ENCODE measurements around the gene MRLN. TPM values are rescaled to one million over a fixed set of nuclear protein-coding genes. Genes with fewer than 3 reads are reported as not detected.
"Not testable (repeated sequence)": the region's sequence is repeated elsewhere in the genome, so short reads cannot be mapped to it uniquely, and the experiment has no call there.

The MRLN gene
- total RNA-seq, 5 donors from 2014 or later (not counting 1 experiment from before 2014, with no cell fraction given): not detected

GRCh38 chr10:59732849-59733248 is 20.4 kb downstream of the MRLN start:
- H3K27ac ChIP-seq (ENCODE audit: low read length); H3K4me1 Mint-ChIP-seq; H3K9me3 Mint-ChIP-seq; H3K9me3 ChIP-seq; ATAC-seq (replicated peaks in 1 of 4); H3K4me3 ChIP-seq (ENCODE audit: control insufficient read depth in 1 of 2, extremely low read depth in 1 of 2, low read length in 1 of 2); H3K4me1 ChIP-seq (ENCODE audit: control insufficient read depth in 1 of 2, extremely low read depth in 1 of 2, insufficient read depth in 2 of 2, low read length in 2 of 2); DNase-seq; H3K27me3 Mint-ChIP-seq; CTCF ChIA-PET; POLR2A ChIA-PET; H3K27me3 ChIP-seq (replicated peaks in 1 of 2; ENCODE audit: control insufficient read depth in 2 of 2, extremely low read depth in 1 of 2, insufficient read depth in 2 of 2, low read length in 1 of 2); H3K4me3 Mint-ChIP-seq; H3K27ac Mint-ChIP-seq; H3K36me3 Mint-ChIP-seq; H3K36me3 ChIP-seq (ENCODE audit: control insufficient read depth in 2 of 2, extremely low read depth in 1 of 2, insufficient read depth in 1 of 2, low read length in 1 of 2): not testable (repeated sequence)
- WGBS (ENCODE audit: insufficient coverage): 96% methylated on average over 4 of the region's 4 CpGs

DNA sequence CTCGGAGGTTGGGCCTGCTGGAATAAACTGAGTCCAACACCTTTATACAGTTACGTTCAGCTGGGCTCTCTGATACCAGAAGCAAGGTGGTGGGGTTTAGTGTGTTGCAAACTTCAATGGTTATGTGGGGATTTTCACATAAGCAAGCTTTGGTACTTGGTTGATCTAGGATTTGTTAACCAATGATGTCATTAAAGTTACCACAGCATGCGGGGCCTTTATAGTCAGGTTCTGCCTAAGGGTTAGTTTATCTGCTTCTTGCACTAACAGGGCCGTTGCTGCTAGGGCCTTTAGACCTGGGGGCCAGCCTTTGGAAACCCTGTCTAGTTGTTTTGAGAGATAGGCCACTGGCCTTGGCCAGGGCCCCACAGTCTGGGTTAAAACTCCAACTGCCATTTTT is 24.1 kb downstream of the MRLN start:
- H3K27ac Mint-ChIP-seq; H3K36me3 Mint-ChIP-seq; H3K27me3 Mint-ChIP-seq; H3K9me3 ChIP-seq; H3K36me3 ChIP-seq (ENCODE audit: control insufficient read depth in 2 of 2, extremely low read depth in 1 of 2, insufficient read depth in 1 of 2, low read length in 1 of 2); H3K27me3 ChIP-seq (replicated peaks in 1 of 2; ENCODE audit: control insufficient read depth in 2 of 2, extremely low read depth in 1 of 2, insufficient read depth in 2 of 2, low read length in 1 of 2); ATAC-seq (replicated peaks in 1 of 4); H3K4me1 Mint-ChIP-seq; DNase-seq; H3K4me3 Mint-ChIP-seq; H3K4me3 ChIP-seq (ENCODE audit: control insufficient read depth in 1 of 2, extremely low read depth in 1 of 2, low read length in 1 of 2); POLR2A ChIA-PET; CTCF ChIA-PET; H3K27ac ChIP-seq (ENCODE audit: low read length); H3K9me3 Mint-ChIP-seq; H3K4me1 ChIP-seq (ENCODE audit: control insufficient read depth in 1 of 2, extremely low read depth in 1 of 2, insufficient read depth in 2 of 2, low read length in 2 of 2): not testable (repeated sequence)
- 83% methylated on average over 2 of the region's 4 CpGs for WGBS (ENCODE audit: insufficient coverage)

- ChIA-PET CTCF (no interaction called here), POLR2A (no interaction called here)
- ATAC-seq (replicated peaks in 1 of 4) (no peak), DNase-seq (no peak)
- Mint-ChIP-seq H3K27ac (no peak overlapping the region), H3K36me3 (no peaks in the 10 kb centered on the region), H3K4me3 (no peak overlapping the region), H3K4me1 (no peaks in the 10 kb centered on the region), H3K9me3 (peaks cover 0 to 8% (median 4%) of the 10 kb centered on the region in 3 donors), H3K27me3 (peaks cover 10 to 12% of the 10 kb centered on the region in 2 donors)
- no CpG with 5 or more reads among the region's 3 CpGs for WGBS (ENCODE audit: insufficient coverage)
- no peaks in the 10 kb centered on the region for H3K27me3 ChIP-seq (replicated peaks in 1 of 2; ENCODE audit: control insufficient read depth in 2 of 2, extremely low read depth in 1 of 2, insufficient read depth in 2 of 2, low read length in 1 of 2)
- H3K9me3 ChIP-seq: no peaks in the 10 kb centered on the region
- no peaks in the 10 kb centered on the region for H3K4me1 ChIP-seq (ENCODE audit: control insufficient read depth in 1 of 2, extremely low read depth in 1 of 2, insufficient read depth in 2 of 2, low read length in 2 of 2)
- no peak overlapping the region for H3K27ac ChIP-seq (ENCODE audit: low read length)
- H3K36me3 ChIP-seq (ENCODE audit: control insufficient read depth in 2 of 2, extremely low read depth in 1 of 2, insufficient read depth in 1 of 2, low read length in 1 of 2): no peaks in the 10 kb centered on the region
- no peak overlapping the region for H3K4me3 ChIP-seq (ENCODE audit: control insufficient read depth in 1 of 2, extremely low read depth in 1 of 2, low read length in 1 of 2)
Measured at GRCh38 chr10:59724098-59724938, 28.9 kb downstream of the MRLN start.

- Mint-ChIP-seq H3K4me1 (no peaks in the 10 kb centered on the region), H3K27me3 (peaks cover 10 to 18% of the 10 kb centered on the region in 2 donors), H3K27ac (no peak overlapping the region), H3K4me3 (no peak overlapping the region), H3K36me3 (no peaks in the 10 kb centered on the region), H3K9me3 (peaks cover 0 to 8% (median 4%) of the 10 kb centered on the region in 3 donors)
- Histone ChIP-seq H3K4me1 (ENCODE audit: control insufficient read depth in 1 of 2, extremely low read depth in 1 of 2, insufficient read depth in 2 of 2, low read length in 2 of 2) (no peaks in the 10 kb centered on the region), H3K4me3 (ENCODE audit: control insufficient read depth in 1 of 2, extremely low read depth in 1 of 2, low read length in 1 of 2) (no peak overlapping the region), H3K36me3 (ENCODE audit: control insufficient read depth in 2 of 2, extremely low read depth in 1 of 2, insufficient read depth in 1 of 2, low read length in 1 of 2) (no peaks in the 10 kb centered on the region), H3K27me3 (replicated peaks in 1 of 2; ENCODE audit: control insufficient read depth in 2 of 2, extremely low read depth in 1 of 2, insufficient read depth in 2 of 2, low read length in 1 of 2) (no peaks in the 10 kb centered on the region), H3K27ac (ENCODE audit: low read length) (no peak overlapping the region), H3K9me3 (no peaks in the 10 kb centered on the region)
- ATAC-seq (replicated peaks in 1 of 4) (no peak), DNase-seq (no peak)
- ChIA-PET POLR2A (no interaction called here), CTCF (no interaction called here)
Measured at GRCh38 chr10:59720377-59720776, 32.9 kb downstream of the MRLN start.

DNA sequence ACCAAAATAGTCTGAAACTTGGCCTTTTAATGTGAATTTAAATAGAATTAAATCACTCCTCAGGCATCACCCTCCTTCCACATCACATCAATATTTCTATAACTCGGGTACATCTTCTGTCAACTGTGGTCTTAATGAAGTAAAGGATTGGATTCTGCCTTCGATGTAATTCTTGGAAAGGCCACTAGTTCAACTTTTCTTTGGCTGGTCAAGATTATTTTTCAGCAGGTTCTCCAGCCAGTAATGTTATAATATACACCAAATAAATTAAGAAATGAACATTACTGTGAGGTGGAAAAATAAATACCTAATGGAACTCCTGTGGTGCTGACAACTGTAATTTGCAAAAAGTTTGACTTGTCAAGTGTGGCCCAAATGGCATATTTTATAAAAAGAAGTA is 33.9 kb downstream of the MRLN start:
- Mint-ChIP-seq H3K36me3 (no peaks in the 10 kb centered on the region), H3K27ac (no peak overlapping the region), H3K4me3 (no peak overlapping the region), H3K9me3 (peaks cover 0 to 8% (median 4%) of the 10 kb centered on the region in 3 donors), H3K27me3 (peaks cover 10 to 22% of the 10 kb centered on the region in 2 donors), H3K4me1 (no peaks in the 10 kb centered on the region)
- Histone ChIP-seq H3K4me3 (ENCODE audit: control insufficient read depth in 1 of 2, extremely low read depth in 1 of 2, low read length in 1 of 2) (no peak overlapping the region), H3K4me1 (ENCODE audit: control insufficient read depth in 1 of 2, extremely low read depth in 1 of 2, insufficient read depth in 2 of 2, low read length in 2 of 2) (no peaks in the 10 kb centered on the region), H3K9me3 (no peaks in the 10 kb centered on the region), H3K27me3 (replicated peaks in 1 of 2; ENCODE audit: control insufficient read depth in 2 of 2, extremely low read depth in 1 of 2, insufficient read depth in 2 of 2, low read length in 1 of 2) (no peaks in the 10 kb centered on the region), H3K36me3 (ENCODE audit: control insufficient read depth in 2 of 2, extremely low read depth in 1 of 2, insufficient read depth in 1 of 2, low read length in 1 of 2) (no peaks in the 10 kb centered on the region), H3K27ac (ENCODE audit: low read length) (no peak overlapping the region)
- ChIA-PET CTCF (no interaction called here), POLR2A (no interaction called here)
- no peak for ATAC-seq (replicated peaks in 1 of 4)
- WGBS (ENCODE audit: insufficient coverage): no CpG with 5 or more reads among the region's 2 CpGs
- no peak for DNase-seq

DNA sequence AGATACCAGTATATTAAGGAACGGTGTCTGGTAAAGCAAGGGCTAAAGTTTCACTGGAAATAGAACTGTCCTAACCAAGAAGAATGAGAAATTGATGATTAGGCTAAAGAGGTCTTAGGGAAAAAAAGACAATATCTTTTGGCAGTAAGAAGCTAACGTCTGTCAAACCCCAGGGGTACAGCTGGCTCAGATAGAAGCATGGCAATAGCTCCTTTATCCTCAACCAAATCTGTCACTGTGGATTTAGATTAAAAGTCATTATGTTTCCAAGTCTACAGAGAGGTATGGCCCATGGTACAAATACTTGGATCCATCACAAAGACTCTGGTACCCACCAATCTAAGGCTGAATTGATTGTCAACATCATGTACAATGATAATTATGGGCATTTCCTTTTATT is 35.0 kb downstream of the MRLN start:
- no peak overlapping the region for H3K27ac Mint-ChIP-seq
- H3K4me1 Mint-ChIP-seq: no peaks in the 10 kb centered on the region
- ChIA-PET POLR2A (no interaction called here), CTCF (no interaction called here)
- Histone ChIP-seq H3K4me1 (ENCODE audit: control insufficient read depth in 1 of 2, extremely low read depth in 1 of 2, insufficient read depth in 2 of 2, low read length in 2 of 2) (no peaks in the 10 kb centered on the region), H3K4me3 (ENCODE audit: control insufficient read depth in 1 of 2, extremely low read depth in 1 of 2, low read length in 1 of 2) (no peak overlapping the region), H3K9me3 (no peaks in the 10 kb centered on the region), H3K27me3 (replicated peaks in 1 of 2; ENCODE audit: control insufficient read depth in 2 of 2, extremely low read depth in 1 of 2, insufficient read depth in 2 of 2, low read length in 1 of 2) (peaks cover 0 to 3% of the 10 kb centered on the region in 2 experiments), H3K27ac (ENCODE audit: low read length) (no peak overlapping the region), H3K36me3 (ENCODE audit: control insufficient read depth in 2 of 2, extremely low read depth in 1 of 2, insufficient read depth in 1 of 2, low read length in 1 of 2) (no peaks in the 10 kb centered on the region)
- H3K36me3 Mint-ChIP-seq: no peaks in the 10 kb centered on the region
- no peak for DNase-seq
- ATAC-seq (replicated peaks in 1 of 4): no peak
- H3K4me3 Mint-ChIP-seq: no peak overlapping the region
- H3K27me3 Mint-ChIP-seq: peaks cover 9 to 16% of the 10 kb centered on the region in 2 donors
- H3K9me3 Mint-ChIP-seq: peaks cover 0 to 5% (median 4%) of the 10 kb centered on the region in 3 donors
- WGBS (ENCODE audit: insufficient coverage): no CpG with 5 or more reads among the region's 2 CpGs
